ENCODE data around the gene PTPRG. TPM values are rescaled to one million over a fixed set of nuclear protein-coding genes. Genes with fewer than 3 reads are reported as not detected.

The PTPRG gene
- total RNA-seq, 2 experiments from 2014 or later, result 0.13 to 0.70 TPM

GRCh38 chr3:61990327-61991027 is 429.1 kb downstream of the PTPRG start:
- no peaks in the 10 kb centered on the region for H3K9me2 ChIP-seq (ENCODE audit: insufficient read depth, low read length)
- no peaks in the 10 kb centered on the region for H3K9me3 ChIP-seq (ENCODE audit: low read length)
- no peak for TF ChIP-seq EZH2phosphoT487 (IDR thresholded peaks at IDR 0.05; ENCODE audit: borderline replicate concordance, low read depth, low read length)
- TF ChIP-seq CTCF (conservative IDR thresholded peaks at IDR 0.05; ENCODE audit: low read length), result no peak
- intact Hi-C loops (cut with micrococcal nuclease; ENCODE audit: unreplicated experiment), result no loop called here
- no peak overlapping the region for H2AFZ ChIP-seq (ENCODE audit: low read length)
- ChIA-PET CTCF (ENCODE audit: unreplicated experiment) (no interaction called here), POLR2A (interaction anchor here (0.6 to 0.8 kb wide), 3 partner anchors 24 to 223 kb away, joined by 3 to 5 read pairs (median 4); no protein-coding TSS in a partner anchor)
- no peak overlapping the region for H3K27ac ChIP-seq (ENCODE audit: low read depth, low read length, poor library complexity, severe bottlenecking)
- no peak for DNase-seq (ENCODE audit: low spot score)
- H3K4me3 ChIP-seq (ENCODE audit: low read depth, low read length, poor library complexity, severe bottlenecking), result no peak overlapping the region
- H3K4me1 ChIP-seq (ENCODE audit: insufficient read depth, low read length, poor library complexity, severe bottlenecking), result no peaks in the 10 kb centered on the region
- no peak overlapping the region for H3K4me2 ChIP-seq (ENCODE audit: low read length)
- no peaks in the 10 kb centered on the region for H3K79me2 ChIP-seq (ENCODE audit: insufficient read depth, low read depth, low read length)
- BruUV-seq (replicated peaks), result no TSS peak
- no peaks in the 10 kb centered on the region for H3K36me3 ChIP-seq (ENCODE audit: insufficient read depth, low read length)
- no peaks in the 10 kb centered on the region for H4K20me1 ChIP-seq (ENCODE audit: insufficient read depth, low read length)

- no peak overlapping the region for H3K4me2 ChIP-seq (ENCODE audit: low read length)
- intact Hi-C loops (cut with micrococcal nuclease; ENCODE audit: unreplicated experiment), result no loop called here
- H3K36me3 ChIP-seq (ENCODE audit: insufficient read depth, low read length), result no peaks in the 10 kb centered on the region
- ChIA-PET POLR2A (no interaction called here), CTCF (ENCODE audit: unreplicated experiment) (no interaction called here)
- H3K9me2 ChIP-seq (ENCODE audit: insufficient read depth, low read length), result no peaks in the 10 kb centered on the region
- no peaks in the 10 kb centered on the region for H4K20me1 ChIP-seq (ENCODE audit: insufficient read depth, low read length)
- BruUV-seq (replicated peaks), result no TSS peak
- DNase-seq (ENCODE audit: low spot score), result no peak
- no peak overlapping the region for H3K4me3 ChIP-seq (ENCODE audit: low read depth, low read length, poor library complexity, severe bottlenecking)
- TF ChIP-seq EZH2phosphoT487 (IDR thresholded peaks at IDR 0.05; ENCODE audit: borderline replicate concordance, low read depth, low read length), result no peak
- TF ChIP-seq CTCF (conservative IDR thresholded peaks at IDR 0.05; ENCODE audit: low read length), result no peak
- no peaks in the 10 kb centered on the region for H3K4me1 ChIP-seq (ENCODE audit: insufficient read depth, low read length, poor library complexity, severe bottlenecking)
- H3K27ac ChIP-seq (ENCODE audit: low read depth, low read length, poor library complexity, severe bottlenecking), result no peak overlapping the region
- no peak overlapping the region for H2AFZ ChIP-seq (ENCODE audit: low read length)
- H3K79me2 ChIP-seq (ENCODE audit: insufficient read depth, low read depth, low read length), result no peaks in the 10 kb centered on the region
- H3K9me3 ChIP-seq (ENCODE audit: low read length), result no peaks in the 10 kb centered on the region
Observed at GRCh38 chr3:61991706-61992105, 430.3 kb downstream of the PTPRG start.

- no peak for DNase-seq (ENCODE audit: low spot score)
- Histone ChIP-seq H3K9me2 (ENCODE audit: insufficient read depth, low read length) (no peaks in the 10 kb centered on the region), H3K4me2 (ENCODE audit: low read length) (no peak overlapping the region), H3K9me3 (ENCODE audit: low read length) (no peaks in the 10 kb centered on the region), H3K36me3 (ENCODE audit: insufficient read depth, low read length) (no peaks in the 10 kb centered on the region), H2AFZ (ENCODE audit: low read length) (no peak overlapping the region), H3K79me2 (ENCODE audit: insufficient read depth, low read depth, low read length) (no peaks in the 10 kb centered on the region), H4K20me1 (ENCODE audit: insufficient read depth, low read length) (no peaks in the 10 kb centered on the region), H3K4me1 (ENCODE audit: insufficient read depth, low read length, poor library complexity, severe bottlenecking) (no peaks in the 10 kb centered on the region), H3K27ac (ENCODE audit: low read depth, low read length, poor library complexity, severe bottlenecking) (no peak overlapping the region), H3K4me3 (ENCODE audit: low read depth, low read length, poor library complexity, severe bottlenecking) (no peak overlapping the region)
- ChIA-PET POLR2A (interaction anchor here (0.6 kb wide), 1 partner anchor 12 kb away, joined by 3 read pairs; no protein-coding TSS in a partner anchor), CTCF (ENCODE audit: unreplicated experiment) (no interaction called here)
- intact Hi-C loops (cut with micrococcal nuclease; ENCODE audit: unreplicated experiment), result no loop called here
- TF ChIP-seq EZH2phosphoT487 (IDR thresholded peaks at IDR 0.05; ENCODE audit: borderline replicate concordance, low read depth, low read length), result no peak
- no peak for TF ChIP-seq CTCF (conservative IDR thresholded peaks at IDR 0.05; ENCODE audit: low read length)
- BruUV-seq (replicated peaks), result no TSS peak
Observed at GRCh38 chr3:61996366-61996765, 435.0 kb downstream of the PTPRG start.
